KOPT-K1 (cell line): ENCODE measurements around the gene SMYD2.
A peak's percentile ranks its signal among the peaks of the same experiment; 100 is the strongest.

Experiments used
- H3K27ac ChIP-seq: fragments of 200-600 bp; sonication (generic); 2 replicates; pipeline ENCODE4 v1.5.1; 2016; ENCODE audit warnings: antibody characterized with exemption, mild to moderate bottlenecking, low read depth, low read length; ENCODE audit not compliant: poor library complexity, severe bottlenecking
- H3K36me3 ChIP-seq: fragments of 200-600 bp; sonication (generic); 2 replicates; pipeline ENCODE4 v1.5.1; 2017; ENCODE audit warnings: antibody characterized with exemption, mild to moderate bottlenecking, low read length, moderate library complexity; ENCODE audit not compliant: insufficient read depth
- H3K9me3 ChIP-seq: fragments of 200-600 bp; sonication (generic); 2 replicates; pipeline ENCODE4 v1.5.1; 2017; ENCODE audit warnings: antibody characterized with exemption, low read length, mild to moderate bottlenecking; ENCODE audit not compliant: insufficient read depth, poor library complexity, severe bottlenecking

The SMYD2 gene

DNA sequence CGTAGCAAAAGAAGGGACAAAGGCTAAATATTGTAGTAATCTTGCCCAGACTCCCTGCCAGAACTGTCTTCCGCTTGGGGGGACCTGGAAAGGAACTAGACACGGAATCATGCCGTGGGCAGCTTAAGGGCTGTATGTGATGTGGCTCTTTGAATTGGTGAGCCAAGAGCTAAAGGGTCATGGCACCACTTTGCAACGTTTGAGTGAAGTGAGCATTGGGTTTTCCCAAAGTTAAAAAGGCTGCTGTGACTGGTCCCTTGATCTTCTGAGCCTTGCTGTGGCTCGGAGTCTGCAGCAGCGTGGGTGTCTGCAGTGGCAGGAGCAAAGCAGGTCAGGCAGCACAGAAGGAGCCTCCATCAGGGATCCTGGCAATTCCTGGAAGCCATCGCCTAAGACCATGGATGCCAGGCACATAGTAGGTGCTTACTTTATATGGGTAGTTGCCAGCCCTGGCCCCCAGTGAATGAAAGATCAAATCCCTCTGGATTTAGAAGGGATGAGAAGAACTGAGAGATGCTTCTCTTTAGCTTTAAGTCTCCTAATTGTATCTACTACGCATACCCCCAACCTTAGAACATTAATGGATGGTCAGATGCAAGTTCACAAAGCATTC, 1.8 kb downstream of the SMYD2 start:
- Histone ChIP-seq H3K9me3 (no peaks in the 10 kb centered on the region), H3K36me3 (no peaks in the 10 kb centered on the region), H3K27ac (peak overlapping the region; percentile 83)

DNA sequence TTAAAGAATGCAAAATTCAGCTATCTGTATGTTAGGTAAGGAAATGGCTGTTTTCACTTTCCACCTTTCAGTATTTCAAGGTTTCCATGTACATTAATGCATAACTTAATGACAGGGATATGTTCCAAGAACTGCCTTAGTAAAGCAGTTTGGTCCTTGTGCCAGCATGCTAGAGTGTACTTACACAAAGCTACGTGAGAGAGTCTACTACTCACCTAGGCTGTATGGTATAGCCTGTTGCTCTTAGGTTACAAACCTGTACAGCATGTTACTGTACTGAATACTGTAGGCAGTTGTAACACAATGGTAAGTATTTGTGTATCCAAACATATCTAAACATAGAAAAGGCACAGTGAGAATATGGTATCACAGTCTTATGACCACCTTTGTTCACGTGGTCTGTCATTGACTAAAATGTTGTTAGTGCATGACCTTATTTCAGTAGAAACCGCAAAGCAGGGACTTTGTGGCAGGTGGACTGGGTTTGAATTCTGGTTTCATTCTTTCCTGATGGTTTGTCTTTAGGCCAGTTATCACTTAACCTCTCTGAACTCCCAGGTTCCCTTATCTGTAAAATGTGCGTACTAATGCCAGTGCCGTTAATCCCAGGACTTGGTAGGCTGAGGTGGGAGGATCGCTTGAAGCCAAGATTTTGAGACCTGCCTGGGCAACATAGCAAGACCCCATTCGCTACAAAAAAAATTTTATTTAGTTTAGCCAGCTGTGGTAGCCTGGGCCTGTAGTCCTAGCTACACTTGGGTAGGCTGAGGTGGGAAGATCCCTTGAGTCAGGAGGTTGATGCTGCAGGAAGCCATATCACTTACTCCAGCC, 4.9 kb downstream of the SMYD2 start:
- Histone ChIP-seq H3K36me3 (peaks cover 21% of the 10 kb centered on the region), H3K9me3 (peaks cover 11% of the 10 kb centered on the region), H3K27ac (peak overlapping the region; percentile 46)

DNA sequence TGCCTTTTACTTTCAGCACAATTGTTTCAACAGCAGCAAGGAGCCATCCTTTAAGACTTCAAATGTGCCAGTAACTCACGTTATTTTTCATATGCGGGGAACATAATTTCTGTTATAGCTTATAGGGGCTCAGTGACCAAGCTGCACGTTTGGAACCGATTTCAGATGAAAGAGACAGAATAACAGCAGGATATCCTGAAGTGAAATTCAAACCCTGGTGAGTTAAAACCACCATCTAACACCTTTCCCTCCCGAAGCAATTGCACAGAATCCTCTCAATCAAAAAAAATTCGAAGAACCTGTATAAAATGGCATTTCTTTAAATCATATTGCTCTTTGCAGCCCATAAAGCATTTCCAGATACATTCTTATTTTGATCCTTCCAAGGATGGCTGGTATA, 6.9 kb downstream of the SMYD2 start:
- Histone ChIP-seq H3K9me3 (peaks cover 11% of the 10 kb centered on the region), H3K36me3 (peaks cover 26% of the 10 kb centered on the region), H3K27ac (peak overlapping the region; percentile 58)

DNA sequence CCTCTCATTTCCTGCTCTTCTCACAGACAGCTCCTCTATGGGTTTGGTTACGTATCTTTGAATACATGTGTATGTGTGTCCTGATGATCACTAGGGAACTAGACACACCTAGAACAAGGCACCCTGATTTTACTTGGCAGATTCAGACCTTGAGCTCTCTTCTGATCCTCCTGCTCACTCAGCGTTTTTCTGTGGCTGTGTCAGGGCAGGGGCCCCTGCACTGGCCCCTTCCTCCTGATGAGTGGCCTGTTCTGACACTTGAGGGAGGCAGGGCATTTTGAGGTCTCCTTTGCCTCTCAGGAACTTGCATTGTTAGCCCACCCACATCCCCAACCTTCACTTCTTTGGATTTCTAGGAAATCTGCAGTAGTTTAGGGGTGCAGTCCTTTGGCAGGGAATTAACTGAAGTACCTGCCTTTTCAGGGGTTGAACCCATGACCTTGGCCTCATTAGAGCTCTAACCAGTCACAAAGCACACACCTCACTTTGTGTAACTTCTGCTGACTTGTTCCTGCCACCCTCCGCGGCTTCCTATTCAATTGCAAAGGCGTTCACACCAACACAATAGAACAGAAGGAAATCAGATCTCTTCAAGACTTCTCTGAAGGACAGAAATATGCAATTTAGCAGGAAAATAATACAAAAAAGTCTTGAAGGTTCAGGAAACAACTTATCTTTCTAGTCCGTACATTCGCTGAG, 8.8 kb downstream of the SMYD2 start:
- Histone ChIP-seq H3K36me3 (peaks cover 26% of the 10 kb centered on the region), H3K9me3 (peaks cover 11% of the 10 kb centered on the region), H3K27ac (peak overlapping the region; percentile 31)

DNA sequence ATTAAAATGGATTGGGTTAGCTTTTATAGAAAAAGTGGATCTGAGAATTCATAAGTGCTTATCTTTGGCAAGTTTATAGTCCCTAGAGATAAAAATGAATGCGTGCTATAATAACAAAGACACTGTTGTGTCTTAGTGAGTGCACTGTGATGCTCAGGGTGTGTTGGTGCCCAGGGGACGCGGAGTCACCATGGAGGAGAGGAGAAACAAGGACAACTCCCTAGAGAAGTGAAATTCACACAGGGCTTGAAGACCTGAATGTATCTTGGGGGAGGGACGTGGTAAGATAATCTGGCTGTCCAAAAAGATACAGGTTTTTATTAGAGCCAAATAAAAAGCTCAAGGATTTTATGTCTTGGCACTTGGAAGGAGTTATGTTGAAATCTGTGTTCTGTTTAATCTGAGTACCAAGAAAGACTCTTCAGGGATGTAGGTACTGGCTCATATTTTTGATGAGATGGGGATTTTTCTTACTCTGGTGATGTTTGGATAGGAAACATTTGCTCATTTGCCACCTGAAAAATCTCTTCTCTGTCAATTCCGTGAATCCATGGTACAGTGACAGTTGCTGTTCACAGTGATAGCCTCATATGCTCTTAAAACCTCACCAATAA, 9.6 kb downstream of the SMYD2 start:
- Histone ChIP-seq H3K36me3 (peaks cover 26% of the 10 kb centered on the region), H3K9me3 (peaks cover 11% of the 10 kb centered on the region), H3K27ac (no peak overlapping the region)

DNA sequence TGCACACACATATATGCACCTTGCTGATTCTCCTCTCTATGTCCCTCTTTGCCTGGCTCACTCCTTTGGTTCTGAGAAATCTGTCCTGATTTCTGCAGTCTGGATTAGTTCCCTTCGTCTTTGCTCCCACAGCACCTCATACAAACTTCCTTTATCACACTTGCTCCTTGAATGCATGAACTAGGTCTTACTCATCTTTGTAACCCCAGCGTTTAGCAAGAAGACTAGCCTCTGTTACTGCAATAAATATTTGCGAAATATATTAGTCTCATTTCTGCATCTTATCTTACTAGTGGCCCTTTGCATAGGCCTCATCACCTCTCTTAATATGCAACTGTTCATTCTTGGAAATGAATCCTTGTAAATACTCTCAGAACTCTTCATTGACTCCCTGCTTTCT, 11.4 kb downstream of the SMYD2 start:
- Histone ChIP-seq H3K36me3 (peaks cover 26% of the 10 kb centered on the region), H3K27ac (no peak overlapping the region)

DNA sequence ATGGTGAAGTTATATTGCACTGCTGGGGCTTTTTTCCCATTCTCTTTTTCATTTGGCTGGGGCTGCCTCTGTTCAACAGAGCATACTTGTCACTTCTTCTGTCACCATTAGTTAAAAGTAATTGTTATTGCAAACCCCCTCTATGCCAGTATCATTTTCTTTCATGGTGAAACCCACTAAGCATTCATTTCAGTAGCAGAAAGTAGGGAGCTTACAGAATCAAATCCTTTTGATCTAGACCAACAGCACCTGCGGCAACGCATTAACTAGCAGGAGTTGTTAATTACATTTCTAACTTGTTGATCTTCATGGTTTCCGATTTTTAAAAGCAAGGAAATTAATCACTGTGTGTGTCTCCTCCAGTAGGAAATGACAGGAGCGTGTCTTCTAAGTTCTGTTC, 15.0 kb downstream of the SMYD2 start:
- Histone ChIP-seq H3K27ac (peak overlapping the region; percentile 20), H3K9me3 (no peaks in the 10 kb centered on the region), H3K36me3 (peaks cover 4% of the 10 kb centered on the region; the same call in 1 of the 2 replicates)

More for the DNA sequence above, 11.4 kb downstream of the SMYD2 start:
- peaks cover 11% of the 10 kb centered on the region for H3K9me3 ChIP-seq

DNA sequence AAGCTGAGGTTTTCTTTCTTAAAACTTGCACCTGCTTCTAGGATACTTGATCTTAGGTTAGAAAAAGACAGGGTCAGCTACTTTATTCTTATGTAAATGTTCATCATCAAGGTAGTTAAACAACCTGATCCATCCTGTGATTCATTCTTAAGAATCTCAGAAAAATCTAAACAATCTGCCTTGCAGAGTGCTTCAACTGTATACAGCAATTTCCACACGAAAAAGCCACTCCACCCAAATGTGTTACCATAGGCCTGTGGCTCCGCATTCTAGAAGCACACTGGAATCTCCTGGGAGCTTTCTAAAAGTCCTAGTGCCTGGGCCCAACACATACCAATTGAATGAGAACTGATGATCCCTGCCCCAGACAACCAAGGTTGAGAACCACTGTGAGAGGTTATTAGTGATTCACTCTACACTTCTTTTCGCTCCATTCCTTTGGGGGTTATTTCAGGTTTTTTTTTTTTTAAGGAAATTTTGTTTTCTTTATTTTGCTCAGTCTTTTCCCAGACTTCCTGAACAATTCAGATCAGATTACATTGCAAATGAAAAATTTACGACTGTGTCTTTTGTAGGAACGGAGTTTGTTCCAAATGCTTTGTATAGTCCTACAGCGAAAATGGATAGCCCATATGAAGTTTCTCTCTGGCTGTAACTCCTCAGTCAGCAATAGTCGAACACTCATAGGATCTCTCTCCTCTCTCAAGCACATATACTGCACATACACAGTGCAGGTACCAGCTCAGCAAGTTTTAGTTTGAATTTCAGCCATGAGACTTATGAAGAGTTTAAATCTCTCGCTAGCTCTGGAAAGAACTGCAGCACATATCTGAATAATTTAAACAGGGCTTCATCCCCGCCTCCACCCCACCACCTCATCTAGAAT, 16.1 kb downstream of the SMYD2 start:
- no peak overlapping the region for H3K27ac ChIP-seq
- no peaks in the 10 kb centered on the region for H3K36me3 ChIP-seq
- no peaks in the 10 kb centered on the region for H3K9me3 ChIP-seq

DNA sequence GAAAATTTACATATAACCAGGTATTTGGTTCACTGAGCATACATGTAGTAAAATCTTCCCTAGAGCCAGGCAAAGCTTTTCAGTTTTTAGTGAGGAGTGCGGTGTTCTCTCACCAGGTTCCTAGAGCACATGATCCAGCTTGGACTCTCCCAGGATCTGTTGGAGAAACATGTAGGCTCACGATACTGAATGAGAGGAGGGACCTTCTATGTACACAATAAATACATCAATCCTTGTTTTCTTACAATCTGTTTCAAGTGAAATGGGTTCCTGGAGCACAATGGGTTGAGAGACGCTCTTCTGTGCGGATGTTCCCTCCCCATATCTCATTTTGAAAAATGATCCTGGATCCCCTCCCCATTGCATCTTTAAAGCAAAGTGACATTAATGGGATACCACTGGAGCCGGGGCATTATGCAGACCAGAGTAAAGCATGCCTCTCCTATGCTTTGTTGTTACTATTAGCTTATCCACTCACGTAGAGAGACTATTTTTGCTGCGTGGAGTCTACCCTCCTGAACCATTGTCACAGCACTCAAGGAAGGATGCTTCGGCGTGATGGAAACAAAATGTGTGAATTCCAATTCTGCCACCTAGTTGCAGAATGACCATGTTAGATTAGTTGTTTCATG, 19.3 kb downstream of the SMYD2 start:
- no peak overlapping the region for H3K27ac ChIP-seq
- H3K36me3 ChIP-seq: peaks cover 5% of the 10 kb centered on the region; the same call in 1 of the 2 replicates
- no peaks in the 10 kb centered on the region for H3K9me3 ChIP-seq

DNA sequence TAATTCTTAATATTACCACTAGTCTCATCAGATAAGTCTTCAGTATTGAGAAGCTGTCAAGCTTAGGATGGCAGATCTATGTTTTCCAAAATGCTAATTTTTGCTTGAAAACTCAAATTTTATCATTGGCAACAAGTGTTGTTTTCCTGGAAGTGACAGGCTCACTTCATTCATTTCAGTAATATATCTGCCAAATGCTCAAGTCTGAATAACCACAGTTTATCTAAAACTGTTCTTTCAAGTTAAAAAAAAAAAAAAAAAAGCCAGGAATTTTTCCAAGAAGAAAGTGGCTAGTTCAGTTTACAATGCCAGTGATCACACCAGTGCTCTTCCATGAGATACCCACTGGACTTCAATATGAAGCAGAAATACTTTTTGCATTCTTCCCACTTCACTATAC, 20.6 kb downstream of the SMYD2 start:
- H3K9me3 ChIP-seq: no peaks in the 10 kb centered on the region
- no peak overlapping the region for H3K27ac ChIP-seq
- peaks cover 9% of the 10 kb centered on the region; the same call in 1 of the 2 replicates for H3K36me3 ChIP-seq

DNA sequence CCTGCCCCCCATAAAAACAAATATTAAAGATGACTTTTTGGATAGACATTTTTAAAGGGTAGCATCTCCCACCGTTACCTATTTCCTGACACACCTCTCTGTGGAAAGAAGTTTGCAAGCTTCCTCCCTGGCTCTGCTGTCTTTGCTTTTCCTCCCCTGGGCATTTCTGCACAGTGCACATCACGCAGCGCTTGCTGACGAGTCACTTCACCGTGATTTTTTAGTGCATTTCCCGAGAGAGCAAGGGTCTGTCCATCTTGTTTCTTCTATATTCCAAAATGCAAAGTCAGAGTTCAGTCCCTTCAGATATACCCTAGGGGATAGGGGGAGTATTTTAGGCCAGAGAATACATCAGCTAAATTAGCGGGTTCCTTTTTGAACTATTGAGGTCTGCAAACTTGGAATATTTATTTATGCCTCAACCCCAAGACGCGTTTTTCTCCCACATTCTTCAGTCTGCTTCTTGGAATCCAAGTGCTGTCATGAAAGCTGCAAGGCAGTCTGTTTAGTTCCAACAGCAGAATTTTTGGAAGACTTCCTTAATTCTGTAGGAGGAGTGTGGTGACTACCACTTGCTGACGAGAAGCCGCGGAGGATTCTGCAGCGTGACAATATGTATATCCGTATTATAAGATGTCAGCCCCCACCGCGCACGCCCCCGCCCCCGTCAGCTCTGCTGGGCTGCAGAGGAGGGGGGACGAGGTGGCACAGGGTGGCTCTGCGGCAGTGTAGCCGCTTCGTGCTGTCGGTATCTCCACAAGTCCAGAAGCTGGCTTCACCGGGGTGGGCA, 22.4 kb downstream of the SMYD2 start:
- H3K9me3 ChIP-seq: no peaks in the 10 kb centered on the region
- H3K27ac ChIP-seq: no peak overlapping the region
- peaks cover 9% of the 10 kb centered on the region; the same call in 1 of the 2 replicates for H3K36me3 ChIP-seq

DNA sequence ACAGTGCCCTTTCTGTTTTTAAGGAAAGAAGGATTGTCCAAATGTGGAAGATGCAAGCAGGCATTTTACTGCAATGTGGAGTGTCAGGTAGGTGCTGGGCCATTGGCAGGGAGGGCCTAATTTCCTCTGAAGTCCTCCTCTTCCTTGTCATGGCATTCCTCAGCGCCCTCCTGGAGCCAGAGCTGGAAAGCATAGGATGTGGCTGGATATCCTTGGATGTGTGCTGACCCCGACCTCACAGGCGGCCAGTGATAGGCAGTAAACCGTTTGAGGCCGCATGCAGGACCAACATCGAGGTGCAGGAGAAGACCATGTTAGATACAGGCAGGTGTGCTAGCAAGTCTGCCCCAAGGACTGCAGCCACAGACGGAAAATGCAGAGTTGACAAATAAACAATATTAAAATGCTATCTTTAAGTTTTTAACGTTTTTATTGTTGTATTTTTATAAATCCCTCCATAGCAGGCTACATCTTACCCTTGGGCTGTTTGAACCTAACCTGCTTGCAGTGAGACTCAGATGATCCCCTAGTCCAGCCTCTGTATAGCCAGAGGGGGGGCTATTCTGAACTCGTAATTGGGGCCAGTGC, 24.3 kb downstream of the SMYD2 start:
- Histone ChIP-seq H3K36me3 (peaks cover 9% of the 10 kb centered on the region; the same call in 1 of the 2 replicates), H3K9me3 (no peaks in the 10 kb centered on the region), H3K27ac (no peak overlapping the region)

DNA sequence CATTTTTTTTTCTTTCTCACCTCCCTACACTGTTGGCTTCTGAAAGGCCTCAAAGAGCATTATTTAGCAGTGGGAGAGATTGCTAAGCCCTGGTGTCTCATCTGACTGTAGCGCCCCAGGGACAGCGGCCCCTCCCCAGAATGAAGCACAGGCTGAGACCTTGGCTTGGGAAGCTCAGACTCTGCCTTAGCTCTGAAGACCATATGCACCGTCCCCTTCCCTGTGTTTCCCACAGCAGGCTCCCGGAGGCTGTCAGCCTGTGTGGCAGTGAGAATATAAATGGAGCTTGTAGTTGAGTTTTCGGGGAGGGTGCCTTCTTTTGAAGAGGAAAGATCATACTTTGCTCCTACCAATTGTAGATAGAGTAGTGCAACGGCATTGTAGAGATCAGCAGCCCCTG, 25.3 kb downstream of the SMYD2 start:
- Histone ChIP-seq H3K27ac (no peak overlapping the region), H3K9me3 (no peaks in the 10 kb centered on the region), H3K36me3 (peaks cover 9% of the 10 kb centered on the region; the same call in 1 of the 2 replicates)
